Fibroblast of mammary gland (primary cell): Measurements from ENCODE around the gene SEPHS1.
A peak's percentile ranks its signal among the peaks of the same experiment; 100 is the strongest.

ENCODE experiments used
- DNase-seq: peaks from one replicate; pipeline ENCODE4 v3.0.0-alpha.2; 2010; ENCODE audit warnings: low read depth
- H3K4me3 ChIP-seq: 2 replicates; pipeline ENCODE4 v1.5.1; 2011; ENCODE audit warnings: low read depth, mild to moderate bottlenecking, low read length, moderate library complexity; ENCODE audit not compliant: control insufficient read depth
- TF ChIP-seq, protein P1 (sequence below): conservative IDR thresholded peaks from 2 replicates; pipeline ENCODE4 v1.5.1; 2011; ENCODE audit warnings: low read depth, low read length, inconsistent platforms; ENCODE audit not compliant: control insufficient read depth, insufficient read depth

SEPHS1 gene

DNA sequence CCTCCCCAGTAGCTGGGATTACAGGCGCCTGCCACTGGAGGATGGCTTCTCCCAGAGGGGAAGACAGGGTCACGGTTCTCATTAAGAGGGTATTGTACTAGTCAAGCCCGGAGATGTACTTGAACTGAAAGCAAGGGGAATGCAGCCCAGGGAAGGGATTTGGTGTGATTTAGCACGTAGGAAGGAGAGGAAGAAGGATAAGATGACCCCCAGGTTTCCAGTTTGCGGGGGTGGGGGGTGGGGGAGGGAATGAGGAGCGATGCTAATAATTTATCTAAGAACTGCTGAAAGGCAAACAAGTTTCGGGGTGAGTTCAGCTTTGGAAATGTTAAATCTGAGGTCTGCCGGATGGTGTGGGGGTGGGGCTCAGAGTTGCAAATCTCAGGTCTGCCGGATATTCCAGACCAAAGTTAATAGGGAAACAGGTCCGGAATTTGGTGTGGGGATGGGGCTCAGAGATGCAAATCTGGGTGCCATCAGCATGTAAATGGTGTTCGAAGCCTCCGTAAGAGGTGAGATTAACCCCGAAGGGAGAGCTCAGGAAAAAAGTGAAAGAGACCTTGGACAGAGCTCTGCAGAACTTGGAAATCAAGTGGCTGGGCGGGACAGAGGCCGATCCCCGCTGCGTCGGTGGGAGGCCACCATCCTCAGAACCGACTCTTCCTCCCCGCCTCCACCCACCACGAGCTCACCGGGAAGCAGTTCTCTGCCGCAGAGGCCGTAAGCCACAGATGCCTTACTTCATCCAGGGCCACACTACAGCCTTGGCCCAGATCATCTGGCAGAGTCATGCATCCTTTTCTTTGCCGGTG lies 1.6 kb upstream of the SEPHS1 start:
- peak overlapping the region; percentile 66 for H3K4me3 ChIP-seq
- peak; percentile 59 for DNase-seq
- TF ChIP-seq, protein P1, sequence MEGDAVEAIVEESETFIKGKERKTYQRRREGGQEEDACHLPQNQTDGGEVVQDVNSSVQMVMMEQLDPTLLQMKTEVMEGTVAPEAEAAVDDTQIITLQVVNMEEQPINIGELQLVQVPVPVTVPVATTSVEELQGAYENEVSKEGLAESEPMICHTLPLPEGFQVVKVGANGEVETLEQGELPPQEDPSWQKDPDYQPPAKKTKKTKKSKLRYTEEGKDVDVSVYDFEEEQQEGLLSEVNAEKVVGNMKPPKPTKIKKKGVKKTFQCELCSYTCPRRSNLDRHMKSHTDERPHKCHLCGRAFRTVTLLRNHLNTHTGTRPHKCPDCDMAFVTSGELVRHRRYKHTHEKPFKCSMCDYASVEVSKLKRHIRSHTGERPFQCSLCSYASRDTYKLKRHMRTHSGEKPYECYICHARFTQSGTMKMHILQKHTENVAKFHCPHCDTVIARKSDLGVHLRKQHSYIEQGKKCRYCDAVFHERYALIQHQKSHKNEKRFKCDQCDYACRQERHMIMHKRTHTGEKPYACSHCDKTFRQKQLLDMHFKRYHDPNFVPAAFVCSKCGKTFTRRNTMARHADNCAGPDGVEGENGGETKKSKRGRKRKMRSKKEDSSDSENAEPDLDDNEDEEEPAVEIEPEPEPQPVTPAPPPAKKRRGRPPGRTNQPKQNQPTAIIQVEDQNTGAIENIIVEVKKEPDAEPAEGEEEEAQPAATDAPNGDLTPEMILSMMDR = no peak

DNA sequence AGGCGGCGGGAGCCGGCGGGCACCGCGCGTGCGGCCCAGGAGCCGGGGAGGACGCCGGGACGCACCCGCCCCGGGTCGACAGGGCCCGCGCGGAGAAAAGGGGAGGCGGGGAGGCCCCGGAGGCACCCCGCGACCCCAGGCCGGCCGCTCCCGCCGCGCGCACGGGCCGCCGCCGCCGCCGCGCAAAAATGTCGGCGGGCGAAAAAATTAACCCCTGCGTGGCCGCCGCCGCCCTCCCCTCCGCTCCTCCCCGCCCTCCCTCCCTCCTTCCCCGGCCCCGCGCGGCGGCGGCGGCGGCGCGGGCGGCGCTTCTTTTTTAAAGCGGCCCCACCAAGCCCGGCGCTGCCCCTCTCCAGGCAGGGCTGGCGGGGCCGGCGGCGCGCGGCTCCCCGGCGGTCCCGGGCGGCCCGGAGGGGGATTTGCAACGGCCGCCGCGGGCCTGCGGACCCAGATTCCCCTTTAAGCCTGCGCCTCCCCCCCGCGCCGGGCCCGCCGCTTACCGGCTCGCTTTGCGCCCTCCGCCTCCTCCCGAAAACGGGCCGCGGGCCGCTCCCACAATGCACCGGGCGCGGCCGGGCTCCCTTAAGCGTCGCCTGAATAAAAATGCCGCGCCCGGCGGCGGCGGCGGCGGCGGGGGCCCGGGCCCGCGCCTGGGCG lies 465 bp downstream of the SEPHS1 start:
- peak; percentile 61 for DNase-seq
- TF ChIP-seq, protein P1 = no peak
- peak overlapping the region; percentile 16 for H3K4me3 ChIP-seq

DNA sequence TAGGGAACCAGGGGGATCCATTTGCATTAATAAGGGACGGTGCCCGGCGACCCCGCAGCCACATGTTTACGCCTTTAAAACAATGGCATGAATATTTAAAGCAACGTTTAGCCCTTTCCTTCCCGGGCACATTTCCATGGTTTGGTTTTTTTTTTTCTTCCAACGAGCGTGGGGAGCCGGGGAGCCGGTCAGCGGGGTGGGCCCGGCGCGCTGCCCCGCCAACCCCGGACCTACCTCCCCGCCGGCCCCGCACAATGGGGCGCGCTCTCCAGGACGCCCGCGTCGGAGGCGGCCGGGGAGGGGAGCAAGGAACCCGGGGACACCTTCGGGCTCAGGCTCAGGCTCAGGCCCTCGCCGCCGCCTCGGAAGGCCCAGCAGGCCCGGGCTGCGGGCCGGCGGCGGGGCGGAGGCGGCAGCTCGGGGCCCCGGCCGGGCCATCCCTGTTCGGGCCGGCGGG lies 1.0 kb downstream of the SEPHS1 start:
- peak overlapping the region; percentile 62 for H3K4me3 ChIP-seq
- DNase-seq = no peak
- TF ChIP-seq, protein P1 = no peak

DNA sequence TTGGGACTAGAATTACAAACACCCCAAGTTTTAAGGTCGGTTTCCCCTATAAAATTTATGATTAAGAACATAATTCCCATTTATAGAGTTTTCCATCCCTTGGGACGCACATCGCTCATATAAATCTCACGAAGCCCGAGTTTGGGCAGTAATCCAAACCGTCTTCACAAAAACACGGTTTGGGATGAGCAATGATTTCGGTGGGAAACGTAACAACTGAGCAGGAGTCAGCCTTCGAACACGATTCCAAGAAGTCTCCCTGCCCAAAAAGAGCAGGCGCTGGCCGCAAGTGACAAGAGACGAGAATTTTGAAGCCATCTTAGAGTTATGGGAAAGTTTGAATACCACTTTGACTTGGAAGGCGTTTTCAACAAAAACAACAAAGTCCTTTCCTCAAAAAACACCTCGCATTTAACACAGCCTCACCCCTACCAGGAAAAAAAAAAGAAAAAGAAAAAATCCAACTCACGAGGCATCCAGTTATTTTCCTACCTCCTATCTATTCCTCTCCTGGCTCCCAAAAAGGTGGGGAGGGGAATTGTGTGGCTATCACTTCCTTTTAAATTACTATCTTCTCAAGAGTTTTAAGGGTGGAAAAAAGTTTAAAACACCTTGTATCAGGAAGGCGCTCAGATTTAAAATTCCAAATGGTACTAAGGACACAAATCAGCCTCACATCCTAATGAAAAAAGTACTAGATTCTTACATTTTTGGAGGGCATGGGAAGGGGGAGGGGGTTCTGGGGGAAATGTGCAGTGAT lies 1.6 kb downstream of the SEPHS1 start:
- H3K4me3 ChIP-seq = peak overlapping the region; percentile 62
- TF ChIP-seq, protein P1 = no peak
- peak; percentile 90 for DNase-seq

DNA sequence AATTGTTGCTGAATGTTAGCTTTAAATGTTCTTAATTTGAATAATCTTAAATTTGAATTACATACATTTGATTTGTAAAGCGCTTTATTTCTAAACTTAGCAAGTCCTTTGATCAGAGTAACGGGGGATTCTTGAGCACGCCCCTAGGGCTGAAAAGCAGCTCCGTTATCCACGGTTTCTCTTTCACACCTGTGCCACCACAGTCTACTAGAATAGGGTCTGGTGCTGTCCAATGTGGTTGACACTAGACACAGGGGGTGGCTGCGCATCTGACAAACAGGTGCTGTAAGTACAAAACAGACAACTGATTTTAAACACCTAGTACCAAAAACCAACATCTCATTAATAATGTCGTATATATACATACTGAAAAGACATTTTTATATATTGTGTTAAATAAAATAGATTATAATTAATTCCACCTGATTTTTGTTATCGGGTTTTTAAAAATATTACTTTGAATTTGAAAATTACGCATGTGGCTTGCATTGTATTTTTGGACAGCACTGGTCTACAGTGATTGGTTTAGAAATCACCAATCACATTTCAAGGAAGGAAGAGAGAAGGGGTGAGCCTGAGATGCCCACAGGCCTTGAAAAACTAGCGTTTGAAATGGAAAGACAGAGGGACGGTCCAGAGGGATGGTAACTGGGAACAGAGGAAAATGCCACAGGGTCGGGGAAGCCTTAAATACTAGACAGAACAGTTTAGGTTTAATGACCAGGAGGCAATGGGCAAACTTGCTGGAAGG lies 7.3 kb downstream of the SEPHS1 start:
- no peak for DNase-seq
- TF ChIP-seq, protein P1 = no peak
- H3K4me3 ChIP-seq = no peak overlapping the region

DNA sequence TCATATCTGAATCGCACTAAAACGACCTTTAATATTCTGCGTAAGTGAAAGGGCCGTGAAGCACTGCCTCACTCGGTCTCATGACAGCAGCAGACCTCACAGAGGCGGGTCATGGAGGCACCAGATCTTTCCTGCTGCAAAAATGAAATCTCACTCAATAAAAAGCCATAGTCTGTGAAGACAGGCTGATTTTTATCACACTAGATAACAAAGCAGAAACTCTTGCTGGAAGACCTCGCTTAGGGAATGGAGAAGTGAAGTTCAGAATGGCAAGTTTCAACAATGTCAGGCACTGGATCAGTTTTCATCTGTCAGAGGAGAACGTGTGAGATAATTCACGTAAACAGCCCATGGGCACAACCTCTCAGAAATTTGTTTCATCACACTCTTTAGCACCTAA lies 8.0 kb downstream of the SEPHS1 start:
- no peak for DNase-seq
- TF ChIP-seq, protein P1 = no peak
- no peak overlapping the region for H3K4me3 ChIP-seq
